GM19468 (cell line): ENCODE measurements around the gene HSP90B1.

Experiments used
- ATAC-seq: cut with Tn5 transposase; IDR thresholded peaks from one replicate; pipeline ENCODE4 v1.9.1; 2021; ENCODE audit warnings: mild to moderate bottlenecking, moderate library complexity, moderate number of reproducible peaks; ENCODE audit not compliant: unreplicated experiment; ENCODE audit errors: extremely low read depth

Gene HSP90B1

GRCh38 chr12:103966736-103967135, 36.5 kb downstream of the HSP90B1 start:
- no peak for ATAC-seq

GRCh38 chr12:103969391-103969790, 39.2 kb downstream of the HSP90B1 start:
- no peak for ATAC-seq

GRCh38 chr12:103973909-103974308, 43.7 kb downstream of the HSP90B1 start:
- ATAC-seq = no peak

- ATAC-seq = no peak
These were observed 45.2 kb downstream of the HSP90B1 start for GRCh38 chr12:103975368-103975767.

GRCh38 chr12:103978384-103978982, 48.3 kb downstream of the HSP90B1 start:
- no peak for ATAC-seq

GRCh38 chr12:103986829-103987228, 56.6 kb downstream of the HSP90B1 start:
- no peak for ATAC-seq

- ATAC-seq = no peak
These were observed 64.0 kb downstream of the HSP90B1 start for GRCh38 chr12:103994235-103994634.

GRCh38 chr12:103996595-103996994, 66.4 kb downstream of the HSP90B1 start:
- no peak for ATAC-seq

GRCh38 chr12:103997286-103997900, 67.2 kb downstream of the HSP90B1 start:
- ATAC-seq = no peak
